ENCODE data around the gene DENND4C.

- TF ChIP-seq FOXJ3 (CRISPR knock-in tag; IDR thresholded peaks at IDR 0.05) (no peak), CTCF (IDR thresholded peaks at IDR 0.05) (no peak), EZH2phosphoT487 (IDR thresholded peaks at IDR 0.05; ENCODE audit: borderline replicate concordance, low read depth) (no peak), USF2 (IDR thresholded peaks at IDR 0.05; ENCODE audit: borderline replicate concordance, low read depth, low read length) (no peak), REST (IDR thresholded peaks at IDR 0.05; ENCODE audit: low read depth, low read length) (no peak), TAF1 (IDR thresholded peaks at IDR 0.05; ENCODE audit: borderline replicate concordance, low read depth, low read length) (no peak), CHD2 (IDR thresholded peaks at IDR 0.05; ENCODE audit: low read length, partially characterized antibody) (no peak), MXI1 (IDR thresholded peaks at IDR 0.05; ENCODE audit: low read depth, low read length) (no peak)
- TF ChIP-seq, protein P1, sequence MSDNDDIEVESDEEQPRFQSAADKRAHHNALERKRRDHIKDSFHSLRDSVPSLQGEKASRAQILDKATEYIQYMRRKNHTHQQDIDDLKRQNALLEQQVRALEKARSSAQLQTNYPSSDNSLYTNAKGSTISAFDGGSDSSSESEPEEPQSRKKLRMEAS (IDR thresholded peaks at IDR 0.05; ENCODE audit: low read depth) = no peak
These were observed 16.7 kb upstream of the DENND4C start for GRCh38 chr9:19213823-19214222.

All from SK-N-SH (cell line).